ENCODE measurements around the gene PPARA. TPM values are rescaled to one million over a fixed set of nuclear protein-coding genes. Genes with fewer than 3 reads are reported as not detected.

The PPARA gene
- total and polyA plus RNA-seq, 2 experiments from 2014 or later: 4.7 to 12.6 TPM

GRCh38 chr22:46132830-46133587, 17.3 kb upstream of the PPARA start:
- no peak for ATAC-seq
- Histone ChIP-seq H3F3A (replicated peaks; ENCODE audit: low read depth) (no peaks in the 10 kb centered on the region), H3K9me2 (ENCODE audit: insufficient read depth) (no peaks in the 10 kb centered on the region), H4K20me1 (replicated peaks; ENCODE audit: insufficient read depth) (no peaks in the 10 kb centered on the region), H3K36me3 (ENCODE audit: insufficient read depth) (no peaks in the 10 kb centered on the region), H3K27me3 (ENCODE audit: insufficient read depth) (no peaks in the 10 kb centered on the region), H3K27ac (ENCODE audit: low read depth) (no peak overlapping the region), H3K4me1 (ENCODE audit: insufficient read depth) (no peaks in the 10 kb centered on the region), H2AFZ (no peak overlapping the region), H3K4me3 (no peak overlapping the region), H3K79me2 (replicated peaks; ENCODE audit: insufficient read depth) (no peaks in the 10 kb centered on the region), H3K4me2 (no peak overlapping the region)
- H3K36me3 Mint-ChIP-seq (ENCODE audit: low read depth): no peaks in the 10 kb centered on the region
- H3K4me1 Mint-ChIP-seq: no peaks in the 10 kb centered on the region
- no peak overlapping the region for H3K27ac Mint-ChIP-seq
- DNase-seq (ENCODE audit: low spot score): no peak
- no peaks in the 10 kb centered on the region for H3K9me3 Mint-ChIP-seq
- peaks cover 7% of the 10 kb centered on the region for H3K27me3 Mint-ChIP-seq (ENCODE audit: insufficient read depth, low read depth, poor library complexity)
- TF ChIP-seq, protein P1, sequence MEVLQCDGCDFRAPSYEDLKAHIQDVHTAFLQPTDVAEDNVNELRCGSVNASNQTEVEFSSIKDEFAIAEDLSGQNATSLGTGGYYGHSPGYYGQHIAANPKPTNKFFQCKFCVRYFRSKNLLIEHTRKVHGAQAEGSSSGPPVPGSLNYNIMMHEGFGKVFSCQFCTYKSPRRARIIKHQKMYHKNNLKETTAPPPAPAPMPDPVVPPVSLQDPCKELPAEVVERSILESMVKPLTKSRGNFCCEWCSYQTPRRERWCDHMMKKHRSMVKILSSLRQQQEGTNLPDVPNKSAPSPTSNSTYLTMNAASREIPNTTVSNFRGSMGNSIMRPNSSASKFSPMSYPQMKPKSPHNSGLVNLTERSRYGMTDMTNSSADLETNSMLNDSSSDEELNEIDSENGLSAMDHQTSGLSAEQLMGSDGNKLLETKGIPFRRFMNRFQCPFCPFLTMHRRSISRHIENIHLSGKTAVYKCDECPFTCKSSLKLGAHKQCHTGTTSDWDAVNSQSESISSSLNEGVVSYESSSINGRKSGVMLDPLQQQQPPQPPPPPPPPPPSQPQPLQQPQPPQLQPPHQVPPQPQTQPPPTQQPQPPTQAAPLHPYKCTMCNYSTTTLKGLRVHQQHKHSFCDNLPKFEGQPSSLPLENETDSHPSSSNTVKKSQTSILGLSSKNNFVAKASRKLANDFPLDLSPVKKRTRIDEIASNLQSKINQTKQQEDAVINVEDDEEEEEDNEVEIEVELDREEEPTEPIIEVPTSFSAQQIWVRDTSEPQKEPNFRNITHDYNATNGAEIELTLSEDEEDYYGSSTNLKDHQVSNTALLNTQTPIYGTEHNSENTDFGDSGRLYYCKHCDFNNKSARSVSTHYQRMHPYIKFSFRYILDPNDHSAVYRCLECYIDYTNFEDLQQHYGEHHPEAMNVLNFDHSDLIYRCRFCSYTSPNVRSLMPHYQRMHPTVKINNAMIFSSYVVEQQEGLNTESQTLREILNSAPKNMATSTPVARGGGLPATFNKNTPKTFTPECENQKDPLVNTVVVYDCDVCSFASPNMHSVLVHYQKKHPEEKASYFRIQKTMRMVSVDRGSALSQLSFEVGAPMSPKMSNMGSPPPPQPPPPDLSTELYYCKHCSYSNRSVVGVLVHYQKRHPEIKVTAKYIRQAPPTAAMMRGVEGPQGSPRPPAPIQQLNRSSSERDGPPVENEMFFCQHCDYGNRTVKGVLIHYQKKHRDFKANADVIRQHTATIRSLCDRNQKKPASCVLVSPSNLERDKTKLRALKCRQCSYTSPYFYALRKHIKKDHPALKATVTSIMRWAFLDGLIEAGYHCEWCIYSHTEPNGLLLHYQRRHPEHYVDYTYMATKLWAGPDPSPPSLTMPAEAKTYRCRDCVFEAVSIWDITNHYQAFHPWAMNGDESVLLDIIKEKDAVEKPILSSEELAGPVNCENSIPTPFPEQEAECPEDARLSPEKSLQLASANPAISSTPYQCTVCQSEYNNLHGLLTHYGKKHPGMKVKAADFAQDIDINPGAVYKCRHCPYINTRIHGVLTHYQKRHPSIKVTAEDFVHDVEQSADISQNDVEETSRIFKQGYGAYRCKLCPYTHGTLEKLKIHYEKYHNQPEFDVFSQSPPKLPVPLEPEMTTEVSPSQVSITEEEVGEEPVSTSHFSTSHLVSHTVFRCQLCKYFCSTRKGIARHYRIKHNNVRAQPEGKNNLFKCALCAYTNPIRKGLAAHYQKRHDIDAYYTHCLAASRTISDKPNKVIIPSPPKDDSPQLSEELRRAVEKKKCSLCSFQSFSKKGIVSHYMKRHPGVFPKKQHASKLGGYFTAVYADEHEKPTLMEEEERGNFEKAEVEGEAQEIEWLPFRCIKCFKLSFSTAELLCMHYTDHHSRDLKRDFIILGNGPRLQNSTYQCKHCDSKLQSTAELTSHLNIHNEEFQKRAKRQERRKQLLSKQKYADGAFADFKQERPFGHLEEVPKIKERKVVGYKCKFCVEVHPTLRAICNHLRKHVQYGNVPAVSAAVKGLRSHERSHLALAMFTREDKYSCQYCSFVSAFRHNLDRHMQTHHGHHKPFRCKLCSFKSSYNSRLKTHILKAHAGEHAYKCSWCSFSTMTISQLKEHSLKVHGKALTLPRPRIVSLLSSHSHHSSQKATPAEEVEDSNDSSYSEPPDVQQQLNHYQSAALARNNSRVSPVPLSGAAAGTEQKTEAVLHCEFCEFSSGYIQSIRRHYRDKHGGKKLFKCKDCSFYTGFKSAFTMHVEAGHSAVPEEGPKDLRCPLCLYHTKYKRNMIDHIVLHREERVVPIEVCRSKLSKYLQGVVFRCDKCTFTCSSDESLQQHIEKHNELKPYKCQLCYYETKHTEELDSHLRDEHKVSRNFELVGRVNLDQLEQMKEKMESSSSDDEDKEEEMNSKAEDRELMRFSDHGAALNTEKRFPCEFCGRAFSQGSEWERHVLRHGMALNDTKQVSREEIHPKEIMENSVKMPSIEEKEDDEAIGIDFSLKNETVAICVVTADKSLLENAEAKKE (CRISPR knock-in tag; IDR thresholded peaks at IDR 0.05): no peak
- no peak for TF ChIP-seq CREB1 (CRISPR knock-in tag; IDR thresholded peaks at IDR 0.05; ENCODE audit: low read depth)
- no peak for TF ChIP-seq STAT1 (IDR thresholded peaks at IDR 0.05; ENCODE audit: unreplicated experiment)
- TF ChIP-seq, protein P2, sequence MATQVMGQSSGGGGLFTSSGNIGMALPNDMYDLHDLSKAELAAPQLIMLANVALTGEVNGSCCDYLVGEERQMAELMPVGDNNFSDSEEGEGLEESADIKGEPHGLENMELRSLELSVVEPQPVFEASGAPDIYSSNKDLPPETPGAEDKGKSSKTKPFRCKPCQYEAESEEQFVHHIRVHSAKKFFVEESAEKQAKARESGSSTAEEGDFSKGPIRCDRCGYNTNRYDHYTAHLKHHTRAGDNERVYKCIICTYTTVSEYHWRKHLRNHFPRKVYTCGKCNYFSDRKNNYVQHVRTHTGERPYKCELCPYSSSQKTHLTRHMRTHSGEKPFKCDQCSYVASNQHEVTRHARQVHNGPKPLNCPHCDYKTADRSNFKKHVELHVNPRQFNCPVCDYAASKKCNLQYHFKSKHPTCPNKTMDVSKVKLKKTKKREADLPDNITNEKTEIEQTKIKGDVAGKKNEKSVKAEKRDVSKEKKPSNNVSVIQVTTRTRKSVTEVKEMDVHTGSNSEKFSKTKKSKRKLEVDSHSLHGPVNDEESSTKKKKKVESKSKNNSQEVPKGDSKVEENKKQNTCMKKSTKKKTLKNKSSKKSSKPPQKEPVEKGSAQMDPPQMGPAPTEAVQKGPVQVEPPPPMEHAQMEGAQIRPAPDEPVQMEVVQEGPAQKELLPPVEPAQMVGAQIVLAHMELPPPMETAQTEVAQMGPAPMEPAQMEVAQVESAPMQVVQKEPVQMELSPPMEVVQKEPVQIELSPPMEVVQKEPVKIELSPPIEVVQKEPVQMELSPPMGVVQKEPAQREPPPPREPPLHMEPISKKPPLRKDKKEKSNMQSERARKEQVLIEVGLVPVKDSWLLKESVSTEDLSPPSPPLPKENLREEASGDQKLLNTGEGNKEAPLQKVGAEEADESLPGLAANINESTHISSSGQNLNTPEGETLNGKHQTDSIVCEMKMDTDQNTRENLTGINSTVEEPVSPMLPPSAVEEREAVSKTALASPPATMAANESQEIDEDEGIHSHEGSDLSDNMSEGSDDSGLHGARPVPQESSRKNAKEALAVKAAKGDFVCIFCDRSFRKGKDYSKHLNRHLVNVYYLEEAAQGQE (IDR thresholded peaks at IDR 0.05; ENCODE audit: unreplicated experiment): no peak
- no peak overlapping the region for H3K4me3 Mint-ChIP-seq

Measured in GM23338 (cell line).